Upper lobe of left lung (tissue), 6 donors: Measurements from ENCODE around the gene ERGIC1. TPM values are rescaled to one million over a fixed set of nuclear protein-coding genes. Genes with fewer than 3 reads are reported as not detected.

Source experiments
- ATAC-seq, 2 donors: fragments of 200-7000 bp; cut with Tn5 transposase; one replicate each; pipeline ENCODE4 v1.9.1; 2022; ENCODE audit warnings: mild to moderate bottlenecking in 2 of 2, moderate library complexity in 2 of 2; ENCODE audit not compliant: low FRiP score in 2 of 2
- DNase-seq, 2 donors: peaks; one replicate each; pipeline ENCODE4 v3.0.0-alpha.2; 2019 to 2020
- H3K27ac ChIP-seq, 4 donors: fragments of 200-600 bp; sonication (generic); one replicate each; pipeline ENCODE4 v1.5.1; 2016 to 2019
- H3K27me3 ChIP-seq, 4 donors: fragments of 200-600 bp; sonication (generic); one replicate each; pipeline ENCODE4 v1.5.1; 2017 to 2019
- H3K36me3 ChIP-seq, 4 donors: fragments of 200-600 bp; sonication (generic); one replicate each; pipeline ENCODE4 v1.5.1; 2016 to 2019
- H3K4me1 ChIP-seq, 4 donors: fragments of 200-600 bp; sonication (generic); one replicate each; pipeline ENCODE4 v1.5.1; 2018 to 2019
- H3K4me3 ChIP-seq, 4 donors: fragments of 200-600 bp; sonication (generic); one replicate each; pipeline ENCODE4 v1.5.1; 2017 to 2019; ENCODE audit warnings: mild to moderate bottlenecking in 2 of 4, moderate library complexity in 1 of 4
- H3K9me3 ChIP-seq, 4 donors: fragments of 200-600 bp; sonication (generic); one replicate each; pipeline ENCODE4 v1.5.1; 2018 to 2019
- EP300 ChIP-seq, 4 donors: sonication (generic); formaldehyde crosslinking; IDR thresholded peaks; one replicate each; pipeline ENCODE4 v1.5.1; 2017; ENCODE audit warnings: antibody characterized with exemption in 4 of 4, control low read depth in 2 of 4
- POLR2A ChIP-seq, 4 donors: fragments of 450-650 bp; IDR thresholded peaks; one replicate each; pipeline ENCODE4 v1.5.1; 2016 to 2017; ENCODE audit warnings: antibody characterized with exemption in 4 of 4, mild to moderate bottlenecking in 2 of 4
- POLR2AphosphoS5 ChIP-seq, 2 donors: sonication (generic); formaldehyde crosslinking; IDR thresholded peaks; one replicate each; pipeline ENCODE4 v1.5.1; 2017; ENCODE audit warnings: antibody characterized with exemption in 2 of 2
- WGBS, 2 donors: methylation state at CpG; one replicate each; pipeline ENCODE4 v1.1.5; 2017 to 2018; 5-methylcytosine and 5-hydroxymethylcytosine counted together
- total RNA-seq, 6 donors: library from RNA; depleted of rRNA in 4 of 6; stranded (reverse); fragments of >200 nt in 4 of 6; gene quantifications; one replicate each; pipeline versions ENCODE4 v1.1.0 to v1.2.1, GENCODE V29; 2016 to 2021
- TF ChIP-seq, protein P1 (sequence below), 6 experiments: fragments of 450-650 bp in 4 of 6; fragments of 200-600 bp in 2 of 6; sonication (generic) in 2 of 6; IDR thresholded peaks; one replicate each; pipeline ENCODE4 v1.5.1; 2016 to 2019; ENCODE audit warnings: antibody characterized with exemption in 6 of 6
- donor health status: DM: no; HTN: no; CAD: no; lungs with moderate emphysema.
- donor health status: DM: no; HTN: yes; CAD: no; lungs with severe emphysema.

ERGIC1 gene
- total RNA-seq, 6 donors from 2014 or later = 158 to 225 (median 173) TPM

DNA sequence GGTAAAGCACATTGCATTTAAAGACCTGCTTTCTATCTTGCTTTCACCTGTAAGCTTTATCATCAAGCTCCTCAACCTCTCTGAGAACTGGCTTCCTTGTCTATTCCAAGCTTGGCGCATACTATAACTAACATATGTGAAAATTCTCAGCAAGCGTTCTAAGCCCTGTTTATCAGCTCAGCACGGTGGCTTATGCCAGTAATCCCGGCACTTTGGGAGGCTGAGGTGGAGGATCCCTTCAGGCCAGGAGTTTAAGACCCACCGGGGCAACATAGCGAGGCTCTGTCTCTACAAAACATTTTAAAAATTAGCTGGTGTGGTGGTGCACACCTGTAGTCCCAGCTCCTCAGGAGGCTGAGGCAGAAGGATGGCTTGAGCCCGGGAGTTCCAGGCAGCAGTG lies 147.9 kb downstream of the ERGIC1 start:
- DNase-seq (no peak), ATAC-seq (no peak)
- peaks cover 0 to 8% (median 3%) of the 10 kb centered on the region in 4 donors for H3K36me3 ChIP-seq
- H3K9me3 ChIP-seq = no peaks in the 10 kb centered on the region
- TF ChIP-seq POLR2AphosphoS5 (IDR thresholded peaks at IDR 0.05) = no peak
- no peak overlapping the region for H3K27ac ChIP-seq
- H3K4me3 ChIP-seq = no peak overlapping the region
- peaks cover 15 to 34% (median 22%) of the 10 kb centered on the region in 4 donors for H3K4me1 ChIP-seq
- 91 to 94% methylated on average over 5 to 7 of the region's 7 CpGs for WGBS, 2 donors
- H3K27me3 ChIP-seq = no peaks in the 10 kb centered on the region

DNA sequence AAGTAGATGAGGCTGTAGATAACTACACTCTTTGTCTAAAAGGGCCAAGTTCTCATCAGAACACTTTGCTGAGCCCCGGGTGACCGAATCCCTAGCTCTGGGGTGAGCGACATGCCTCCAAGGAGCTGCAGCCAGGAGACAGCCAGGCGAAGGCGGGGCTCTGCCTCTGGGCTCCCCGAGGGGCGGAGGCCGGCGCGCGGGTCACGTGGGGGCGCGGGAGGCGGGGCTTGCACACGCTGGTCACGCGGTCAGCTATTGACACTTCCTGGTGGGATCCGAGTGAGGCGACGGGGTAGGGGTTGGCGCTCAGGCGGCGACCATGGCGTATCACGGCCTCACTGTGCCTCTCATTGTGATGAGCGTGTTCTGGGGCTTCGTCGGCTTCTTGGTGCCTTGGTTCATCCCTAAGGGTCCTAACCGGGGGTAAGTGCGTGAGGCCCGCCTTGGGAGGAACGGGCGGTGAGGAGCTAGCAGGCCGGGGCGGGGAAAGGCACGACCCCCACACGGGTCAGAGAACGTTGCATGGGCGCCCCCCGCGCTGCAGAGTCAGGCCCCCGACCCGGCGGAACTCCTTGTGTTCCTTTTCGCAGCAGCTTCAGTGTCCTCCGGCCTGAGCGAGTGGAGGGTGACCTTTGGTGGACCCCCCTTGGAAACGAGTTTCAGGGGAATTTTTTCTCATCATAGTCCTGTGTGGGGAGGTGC lies 149.6 kb downstream of the ERGIC1 start, which contains the start of gene ATP6V0E1:
Gene ATP6V0E1 (plus strand): TSS at position 230 of the 702 bp plus-strand sequence. CDS start 90 bp downstream, at position 320.
- Histone ChIP-seq H3K27me3 (no peaks in the 10 kb centered on the region), H3K4me1 (peaks cover 16 to 49% (median 23%) of the 10 kb centered on the region in 4 donors), H3K4me3 (peak within 1 kb of the TSS; percentile 87 to 95 (median 92)), H3K9me3 (no peaks in the 10 kb centered on the region), H3K36me3 (peaks cover 0 to 23% (median 7%) of the 10 kb centered on the region in 4 donors), H3K27ac (peak within 1 kb of the TSS; percentile 96 to 100 (median 96))
- DNase-seq (peak; percentile 99 to 100), ATAC-seq (peak; percentile 97 to 99)
- 0% methylated on average over 18 of the region's 49 CpGs; no CpG with 5 or more reads in 1 of the 2 donors for WGBS, 2 donors
- TF ChIP-seq POLR2A (IDR thresholded peaks at IDR 0.05) (peak in 3 of 4 donors; percentile 92 to 95 (median 94)), POLR2AphosphoS5 (IDR thresholded peaks at IDR 0.05) (peak; percentile 95 to 97), EP300 (IDR thresholded peaks at IDR 0.05) (peak in 1 of 4 donors; percentile 26)
- TF ChIP-seq, protein P1, sequence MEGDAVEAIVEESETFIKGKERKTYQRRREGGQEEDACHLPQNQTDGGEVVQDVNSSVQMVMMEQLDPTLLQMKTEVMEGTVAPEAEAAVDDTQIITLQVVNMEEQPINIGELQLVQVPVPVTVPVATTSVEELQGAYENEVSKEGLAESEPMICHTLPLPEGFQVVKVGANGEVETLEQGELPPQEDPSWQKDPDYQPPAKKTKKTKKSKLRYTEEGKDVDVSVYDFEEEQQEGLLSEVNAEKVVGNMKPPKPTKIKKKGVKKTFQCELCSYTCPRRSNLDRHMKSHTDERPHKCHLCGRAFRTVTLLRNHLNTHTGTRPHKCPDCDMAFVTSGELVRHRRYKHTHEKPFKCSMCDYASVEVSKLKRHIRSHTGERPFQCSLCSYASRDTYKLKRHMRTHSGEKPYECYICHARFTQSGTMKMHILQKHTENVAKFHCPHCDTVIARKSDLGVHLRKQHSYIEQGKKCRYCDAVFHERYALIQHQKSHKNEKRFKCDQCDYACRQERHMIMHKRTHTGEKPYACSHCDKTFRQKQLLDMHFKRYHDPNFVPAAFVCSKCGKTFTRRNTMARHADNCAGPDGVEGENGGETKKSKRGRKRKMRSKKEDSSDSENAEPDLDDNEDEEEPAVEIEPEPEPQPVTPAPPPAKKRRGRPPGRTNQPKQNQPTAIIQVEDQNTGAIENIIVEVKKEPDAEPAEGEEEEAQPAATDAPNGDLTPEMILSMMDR (IDR thresholded peaks at IDR 0.05) = no peak

DNA sequence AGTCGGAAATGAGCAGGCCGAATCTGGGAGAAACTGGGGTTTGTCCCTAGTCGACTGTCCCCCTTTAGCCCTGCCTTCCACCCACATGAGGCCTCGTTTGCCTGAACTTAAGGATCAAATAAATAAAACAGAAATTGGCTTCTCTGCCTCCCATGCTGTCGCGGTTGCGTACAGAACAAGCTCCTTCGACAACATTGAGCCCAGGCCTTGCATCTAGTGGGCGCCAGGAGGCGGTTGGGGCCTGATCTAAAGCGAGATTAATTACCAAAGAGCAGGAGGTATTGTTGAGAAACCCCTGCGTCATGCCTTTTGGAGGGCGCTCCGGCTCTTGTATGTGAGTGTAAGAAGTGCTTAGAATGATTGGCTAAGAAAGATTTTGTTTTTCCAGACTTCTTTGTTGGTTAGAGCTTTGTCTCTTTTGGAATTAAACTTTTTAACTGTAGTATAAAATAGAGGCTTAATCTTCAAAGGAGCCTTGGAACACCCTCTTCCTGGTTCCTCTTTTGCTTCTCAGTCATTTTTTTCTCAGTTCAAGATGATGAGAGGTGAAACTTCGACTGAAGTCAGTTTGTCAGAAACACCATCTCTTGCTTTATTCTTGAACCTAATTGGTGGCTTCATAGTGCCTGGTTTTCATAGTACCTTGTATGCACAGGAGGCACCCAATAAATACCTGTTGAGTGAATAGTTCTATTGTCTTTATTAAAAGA lies 150.3 kb downstream of the ERGIC1 start:
- Histone ChIP-seq H3K9me3 (no peaks in the 10 kb centered on the region), H3K36me3 (peaks cover 0 to 29% (median 7%) of the 10 kb centered on the region in 4 donors), H3K27me3 (no peaks in the 10 kb centered on the region), H3K27ac (peak overlapping the region; percentile 96 to 100 (median 96)), H3K4me3 (peak overlapping the region; percentile 87 to 95 (median 92)), H3K4me1 (peaks cover 16 to 52% (median 23%) of the 10 kb centered on the region in 4 donors)
- WGBS, 2 donors = 0% methylated on average over 12 to 15 of the region's 15 CpGs
- ATAC-seq (peak; percentile 84 to 91), DNase-seq (peak in 1 of 2 donors; percentile 92)
- TF ChIP-seq EP300 (IDR thresholded peaks at IDR 0.05) (peak in 1 of 4 donors; percentile 11), POLR2A (IDR thresholded peaks at IDR 0.05) (no peak), POLR2AphosphoS5 (IDR thresholded peaks at IDR 0.05) (peak; percentile 9 to 68)
- TF ChIP-seq, protein P1 (IDR thresholded peaks at IDR 0.05) = peak in 4 of 6 experiments; percentile 21 to 73 (median 53)

DNA sequence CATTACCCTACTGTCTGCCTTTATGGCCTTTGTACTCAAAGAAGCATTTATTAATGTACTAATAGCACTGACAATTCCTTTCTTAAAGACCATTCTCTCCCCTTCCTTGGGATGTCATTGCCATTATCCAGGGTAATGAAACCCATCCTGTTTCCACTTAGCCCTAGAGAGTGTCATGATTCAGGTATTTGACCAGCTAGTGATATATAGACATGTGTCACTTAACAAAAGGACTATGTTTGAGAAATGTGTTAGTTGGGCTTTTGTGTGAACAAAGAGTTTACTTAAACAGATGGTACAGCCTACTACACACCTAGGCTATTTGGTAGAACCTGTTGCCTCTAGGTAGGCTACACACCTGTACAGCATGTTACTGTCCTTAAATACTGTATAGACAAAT lies 151.5 kb downstream of the ERGIC1 start:
- TF ChIP-seq POLR2AphosphoS5 (IDR thresholded peaks at IDR 0.05) (no peak), EP300 (IDR thresholded peaks at IDR 0.05) (no peak), POLR2A (IDR thresholded peaks at IDR 0.05) (no peak)
- TF ChIP-seq, protein P1 (IDR thresholded peaks at IDR 0.05) = no peak
- Histone ChIP-seq H3K4me3 (peak overlapping the region in 3 of 4 donors; percentile 87 to 95 (median 89)), H3K36me3 (peaks cover 0 to 33% (median 7%) of the 10 kb centered on the region in 4 donors), H3K9me3 (no peaks in the 10 kb centered on the region), H3K27ac (peak overlapping the region in 2 of 4 donors; percentile 9 to 97), H3K27me3 (no peaks in the 10 kb centered on the region), H3K4me1 (peaks cover 16 to 52% (median 23%) of the 10 kb centered on the region in 4 donors)
- DNase-seq (no peak), ATAC-seq (no peak)

DNA sequence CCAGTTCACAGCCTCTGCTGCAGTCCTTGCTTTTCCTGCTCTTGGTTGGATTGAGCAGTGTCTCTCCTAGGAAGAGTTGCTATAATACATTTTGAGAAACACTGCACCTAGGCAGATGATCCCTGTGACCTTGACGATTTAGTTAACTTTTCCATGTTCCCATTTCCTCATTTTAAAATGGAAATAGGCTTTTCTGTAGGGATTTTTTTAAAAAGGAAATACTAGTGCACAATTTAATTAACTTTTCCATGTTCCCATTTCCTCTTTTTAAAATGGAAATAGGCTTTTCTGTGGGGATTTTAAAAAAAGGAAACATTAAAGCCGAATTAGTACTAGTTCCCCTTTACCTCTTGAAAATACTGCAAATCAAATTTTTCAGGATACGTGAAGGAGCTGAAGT lies 154.2 kb downstream of the ERGIC1 start:
- no peaks in the 10 kb centered on the region for H3K9me3 ChIP-seq
- no peaks in the 10 kb centered on the region for H3K27me3 ChIP-seq
- DNase-seq = no peak
- H3K27ac ChIP-seq = no peak overlapping the region
- ATAC-seq = no peak
- peaks cover 0 to 40% (median 8%) of the 10 kb centered on the region in 4 donors for H3K36me3 ChIP-seq
- H3K4me3 ChIP-seq = no peak overlapping the region
- peaks cover 13 to 45% (median 17%) of the 10 kb centered on the region in 4 donors for H3K4me1 ChIP-seq
- WGBS, 2 donors = 69% methylated on average over 3 of the region's 3 CpGs
- TF ChIP-seq POLR2AphosphoS5 (IDR thresholded peaks at IDR 0.05) = no peak
- TF ChIP-seq, protein P1 (IDR thresholded peaks at IDR 0.05) = no peak
- TF ChIP-seq EP300 (IDR thresholded peaks at IDR 0.05) = no peak
- TF ChIP-seq POLR2A (IDR thresholded peaks at IDR 0.05) = no peak
